ENCODE results near the gene TBC1D1.
A peak's percentile ranks its signal among the peaks of the same experiment; 100 is the strongest.

TBC1D1 gene

DNA sequence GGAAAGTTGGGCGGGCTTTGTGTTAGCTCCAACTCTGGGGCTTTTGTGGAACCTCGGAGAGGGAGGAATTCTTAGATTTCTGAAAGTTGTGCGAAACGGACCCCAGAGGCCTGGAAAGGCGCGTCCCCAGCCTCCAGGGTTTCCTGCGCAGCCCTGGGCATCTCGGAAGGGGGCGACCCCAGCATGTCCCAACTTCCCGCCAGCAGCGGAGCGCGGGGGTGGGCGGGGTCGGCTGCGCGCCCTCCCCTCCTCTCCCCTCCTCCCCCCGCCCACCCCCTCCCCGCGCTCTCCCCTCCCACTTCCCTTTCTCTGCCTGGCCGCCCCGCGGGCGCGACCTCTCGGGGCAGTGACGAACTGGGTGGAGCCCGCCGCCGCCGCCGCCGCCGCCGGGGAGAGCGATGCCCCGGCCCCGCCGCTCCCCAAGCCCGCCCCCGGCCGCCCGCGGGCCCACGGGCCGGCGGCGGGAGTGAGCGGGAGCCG, 86.1 kb downstream of the TBC1D1 start:
- peak overlapping the region; percentile 66 for H3K4me3 ChIP-seq (ENCODE audit: low read depth, low read length)
- in situ Hi-C loops (cut with HindIII; ENCODE audit: low sequenced_read_pairs), result no loop called here
- TF ChIP-seq CTCF (IDR thresholded peaks at IDR 0.05; ENCODE audit: low read depth, low read length, missing control alignments), result no peak
- no peak for DNase-seq (ENCODE audit: low read depth)

DNA sequence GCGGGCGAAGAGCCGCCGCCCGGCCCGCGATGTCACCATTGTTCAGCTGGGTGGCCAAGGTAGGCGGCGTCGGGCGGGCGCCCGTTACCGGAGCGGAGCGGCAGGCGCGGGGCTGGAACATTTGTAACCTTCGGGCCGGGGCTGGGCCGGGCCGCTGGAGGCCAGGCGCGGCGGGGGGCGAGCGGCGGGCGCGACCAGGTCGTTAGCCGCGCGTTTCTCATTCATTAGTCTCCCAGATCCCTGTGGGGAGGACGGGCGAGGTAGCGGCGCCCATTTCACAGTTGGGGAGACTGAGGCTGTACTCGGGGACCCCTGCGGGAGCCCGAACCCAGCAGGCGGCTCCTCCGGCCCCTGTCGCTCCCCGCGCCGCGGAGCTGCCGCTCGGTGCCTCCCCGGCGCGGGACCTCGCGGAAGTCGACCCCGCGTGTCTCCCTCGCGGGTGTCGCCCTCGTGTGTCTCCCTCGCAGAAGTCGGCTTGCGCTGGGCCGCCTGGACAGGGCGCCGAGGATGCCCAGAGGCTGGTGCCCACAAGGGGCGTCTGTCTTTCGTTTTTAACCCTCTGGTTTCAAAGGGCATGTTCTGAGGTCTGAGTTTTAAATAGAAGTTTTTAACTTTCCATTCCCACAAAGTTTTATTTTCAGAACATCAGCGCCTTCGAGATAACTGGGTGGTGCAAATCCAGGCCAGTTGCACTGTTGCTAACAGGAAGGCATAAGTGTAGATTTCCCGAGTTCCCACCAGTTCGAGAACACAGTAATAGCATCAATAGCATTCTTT, 86.8 kb downstream of the TBC1D1 start:
- TF ChIP-seq CTCF (IDR thresholded peaks at IDR 0.05; ENCODE audit: low read depth, low read length, missing control alignments), result peak; percentile 39
- peak overlapping the region; percentile 66 for H3K4me3 ChIP-seq (ENCODE audit: low read depth, low read length)
- DNase-seq (ENCODE audit: low read depth), result no peak
- in situ Hi-C loops (cut with HindIII; ENCODE audit: low sequenced_read_pairs), result no loop called here

DNA sequence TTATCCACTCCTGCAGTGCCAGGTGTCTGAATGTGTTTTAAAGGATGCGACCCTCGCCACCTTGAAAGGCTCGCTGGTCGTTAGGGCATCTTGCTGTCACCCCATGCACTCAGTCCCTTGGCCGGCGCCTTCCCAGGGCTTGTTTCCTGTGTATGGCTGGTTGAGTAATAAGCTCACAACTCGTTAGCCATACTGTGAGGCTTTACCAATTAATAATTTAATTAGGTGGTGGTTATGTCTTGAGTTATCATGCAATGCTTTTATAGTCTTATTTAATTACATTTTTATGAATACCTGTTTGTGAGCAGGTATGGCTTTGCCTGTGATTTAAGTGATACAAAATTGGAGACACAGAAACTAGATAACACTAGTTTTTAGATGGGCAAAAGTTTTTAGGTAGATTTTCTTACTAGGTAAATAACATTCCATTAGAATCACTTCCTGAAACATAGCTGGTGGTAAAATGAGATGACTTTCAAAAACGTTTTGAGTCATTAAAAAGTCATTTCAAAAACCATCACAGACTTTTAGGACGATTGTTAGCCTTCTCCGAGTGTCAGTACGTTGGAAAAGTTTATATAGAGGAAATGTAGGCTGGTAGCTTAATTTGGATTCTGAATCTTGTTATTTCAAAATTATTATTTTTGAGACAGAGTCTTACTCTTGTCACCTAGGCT, 87.5 kb downstream of the TBC1D1 start:
- TF ChIP-seq CTCF (IDR thresholded peaks at IDR 0.05; ENCODE audit: low read depth, low read length, missing control alignments), result no peak
- in situ Hi-C loops (cut with HindIII; ENCODE audit: low sequenced_read_pairs), result no loop called here
- no peak for DNase-seq (ENCODE audit: low read depth)
- H3K4me3 ChIP-seq (ENCODE audit: low read depth, low read length), result peak overlapping the region; percentile 66

DNA sequence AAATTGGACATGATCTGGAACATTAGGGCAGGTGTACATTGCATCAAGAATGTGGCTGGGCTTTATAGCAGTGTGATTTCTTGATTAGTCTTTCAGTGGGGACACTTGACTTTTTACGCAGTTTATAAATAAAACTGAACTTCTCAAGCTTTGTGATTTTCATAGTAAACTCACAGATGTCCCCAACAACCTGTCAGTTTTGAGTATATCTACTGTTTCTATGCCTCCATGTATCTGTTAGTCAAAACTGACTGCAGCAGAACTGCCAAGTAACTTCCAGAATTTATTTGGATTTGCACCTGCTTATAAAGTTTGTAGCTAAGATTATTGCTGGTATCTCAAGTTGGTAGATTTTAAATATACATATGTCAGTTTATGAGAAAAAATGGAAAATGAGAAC, 89.4 kb downstream of the TBC1D1 start:
- no peak for TF ChIP-seq CTCF (IDR thresholded peaks at IDR 0.05; ENCODE audit: low read depth, low read length, missing control alignments)
- no peak for DNase-seq (ENCODE audit: low read depth)
- H3K4me3 ChIP-seq (ENCODE audit: low read depth, low read length), result no peak overlapping the region
- in situ Hi-C loops (cut with HindIII; ENCODE audit: low sequenced_read_pairs), result no loop called here

- in situ Hi-C loops (cut with HindIII; ENCODE audit: low sequenced_read_pairs), result no loop called here
- no peak for TF ChIP-seq CTCF (IDR thresholded peaks at IDR 0.05; ENCODE audit: low read depth, low read length, missing control alignments)
- H3K4me3 ChIP-seq (ENCODE audit: low read depth, low read length), result no peak overlapping the region
- no peak for DNase-seq (ENCODE audit: low read depth)
Measured at GRCh38 chr4:37981425-37981824, 90.5 kb downstream of the TBC1D1 start.

DNA sequence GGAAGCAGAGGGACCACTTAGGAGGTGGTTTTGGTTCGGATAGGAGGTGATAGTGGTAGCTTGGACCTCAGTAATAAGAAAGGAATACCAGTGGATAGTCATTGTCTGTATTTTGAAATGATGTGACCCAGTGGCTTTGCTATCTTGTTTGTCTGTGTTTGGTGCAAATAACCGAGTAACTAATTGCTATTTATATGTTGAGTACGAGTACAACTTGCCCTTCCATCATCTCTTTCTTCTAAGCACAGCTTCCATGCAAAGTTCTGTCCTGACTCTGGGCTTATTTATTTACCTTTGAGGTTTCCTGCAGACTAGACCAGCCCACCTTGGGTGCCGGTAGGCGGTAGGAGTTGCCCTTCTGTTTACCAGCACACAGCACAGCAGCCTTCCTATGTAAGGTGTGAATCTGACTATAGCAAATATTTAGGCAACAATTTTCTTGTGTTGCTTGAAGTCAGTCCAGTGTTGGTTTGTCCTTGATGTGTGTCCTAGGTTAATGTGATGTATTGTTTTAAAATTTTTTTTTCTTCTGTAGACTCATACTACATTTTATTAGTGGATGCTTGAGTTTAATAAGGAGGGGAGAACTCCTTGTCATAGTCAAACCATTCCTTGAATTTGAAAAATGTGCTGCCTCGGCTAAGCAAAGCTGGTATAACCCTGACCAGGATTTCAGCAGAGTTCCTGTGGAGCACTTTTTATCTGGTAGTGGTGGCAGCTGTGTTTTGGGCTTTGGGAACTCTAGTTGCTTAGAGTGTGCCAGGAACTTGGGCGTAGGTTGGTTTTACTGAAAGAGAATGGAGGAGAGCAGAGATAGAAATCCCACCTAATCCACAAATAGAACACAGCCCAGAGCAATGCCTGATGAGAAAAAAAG, 91.2 kb downstream of the TBC1D1 start:
- TF ChIP-seq CTCF (IDR thresholded peaks at IDR 0.05; ENCODE audit: low read depth, low read length, missing control alignments), result no peak
- in situ Hi-C loops (cut with HindIII; ENCODE audit: low sequenced_read_pairs), result no loop called here
- no peak for DNase-seq (ENCODE audit: low read depth)
- no peak overlapping the region for H3K4me3 ChIP-seq (ENCODE audit: low read depth, low read length)

All from astrocyte of the cerebellum (primary cell).